GM23338 (cell line): ENCODE results near the gene MAD1L1. TPM values are rescaled to one million over a fixed set of nuclear protein-coding genes. Genes with fewer than 3 reads are reported as not detected.

ENCODE experiments used
- ATAC-seq: fragments of 200-7000 bp; cut with Tn5 transposase; 3 replicates; pipeline ENCODE4 v1.9.1; 2020
- DNase-seq: peaks from one replicate; pipeline ENCODE4 v3.0.0-alpha.2; 2015; ENCODE audit warnings: low spot score
- H2AFZ ChIP-seq: fragments of 200-600 bp; sonication (generic); 2 replicates; pipeline ENCODE4 v1.8.0; 2016; ENCODE audit warnings: antibody characterized with exemption, mild to moderate bottlenecking, moderate library complexity
- H3F3A ChIP-seq: fragments of 200-600 bp; sonication (generic); replicated peaks from 2 replicates; pipeline ENCODE4 v1.8.0; 2017; ENCODE audit warnings: antibody characterized with exemption, mixed run types, low read depth
- H3K27ac ChIP-seq: fragments of 200-600 bp; sonication (generic); 2 replicates; pipeline ENCODE4 v1.6.1; 2016; ENCODE audit warnings: low read depth
- H3K27me3 ChIP-seq: fragments of 200-600 bp; sonication (generic); 2 replicates; pipeline ENCODE4 v1.8.0; 2016; ENCODE audit warnings: mild to moderate bottlenecking, mixed run types, moderate library complexity; ENCODE audit not compliant: insufficient read depth
- H3K36me3 ChIP-seq: fragments of 200-600 bp; sonication (generic); 2 replicates; pipeline ENCODE4 v1.8.0; 2016; ENCODE audit warnings: mild to moderate bottlenecking; ENCODE audit not compliant: insufficient read depth
- H3K4me1 ChIP-seq: fragments of 200-600 bp; sonication (generic); 2 replicates; pipeline ENCODE4 v1.8.0; 2016; ENCODE audit warnings: mild to moderate bottlenecking, moderate library complexity; ENCODE audit not compliant: insufficient read depth
- H3K4me2 ChIP-seq: fragments of 200-600 bp; sonication (generic); 2 replicates; pipeline ENCODE4 v1.7.1; 2017; ENCODE audit warnings: mixed run types
- H3K4me3 ChIP-seq: fragments of 200-600 bp; sonication (generic); 2 replicates; pipeline ENCODE4 v1.6.1; 2016; ENCODE audit warnings: mixed run types
- H3K79me2 ChIP-seq: fragments of 200-600 bp; sonication (generic); replicated peaks from 2 replicates; pipeline ENCODE4 v1.8.0; 2017; ENCODE audit warnings: mild to moderate bottlenecking; ENCODE audit not compliant: insufficient read depth
- H3K9me2 ChIP-seq: fragments of 200-600 bp; sonication (generic); 2 replicates; pipeline ENCODE4 v1.8.0; 2017; ENCODE audit not compliant: insufficient read depth
- H4K20me1 ChIP-seq: fragments of 200-600 bp; sonication (generic); replicated peaks from 2 replicates; pipeline ENCODE4 v1.8.0; 2017; ENCODE audit warnings: mild to moderate bottlenecking; ENCODE audit not compliant: insufficient read depth
- H3K27ac Mint-ChIP-seq: 2 replicates; pipeline ENCODE4 v1.8.0; 2020; ENCODE audit warnings: inconsistent platforms, mild to moderate bottlenecking, moderate library complexity, mixed read lengths
- H3K27me3 Mint-ChIP-seq: 3 replicates; pipeline ENCODE4 v1.8.0; 2022; ENCODE audit warnings: low read depth, mild to moderate bottlenecking, moderate library complexity, mixed read lengths, inconsistent platforms; ENCODE audit not compliant: insufficient read depth, poor library complexity
- H3K36me3 Mint-ChIP-seq: 3 replicates; pipeline ENCODE4 v1.8.0; 2021; ENCODE audit warnings: low read depth, mild to moderate bottlenecking, inconsistent platforms, moderate library complexity, mixed read lengths
- H3K4me1 Mint-ChIP-seq: 3 replicates; pipeline ENCODE4 v1.8.0; 2020; ENCODE audit warnings: mild to moderate bottlenecking, inconsistent platforms, mixed read lengths
- H3K4me3 Mint-ChIP-seq: 3 replicates; pipeline ENCODE4 v1.8.0; 2021; ENCODE audit warnings: moderate library complexity, mild to moderate bottlenecking, inconsistent platforms, mixed read lengths
- H3K9me3 Mint-ChIP-seq: 3 replicates; pipeline ENCODE4 v1.8.0; 2020; ENCODE audit warnings: moderate library complexity, mild to moderate bottlenecking, inconsistent platforms, mixed read lengths
- CREB1 ChIP-seq: fragments of 250-450 bp; sonication (Bioruptor Pico); IDR thresholded peaks from 2 replicates; pipeline ENCODE4 v1.5.0; 2020; ENCODE audit warnings: low read depth, mild to moderate bottlenecking, moderate library complexity
- CTCF ChIP-seq, 2 experiments: fragments of 200-600 bp in 1 of 2; sonication (generic) in 1 of 2; conservative IDR thresholded peaks; 2 replicates each; pipeline versions ENCODE4 v1.5.1 to v1.6.1; 2016 to 2017; ENCODE audit warnings: antibody characterized with exemption in 2 of 2, low read depth in 2 of 2, mild to moderate bottlenecking in 2 of 2, moderate library complexity in 1 of 2
- EZH2 ChIP-seq: fragments of 200-600 bp; sonication (generic); IDR thresholded peaks from one replicate; pipeline ENCODE4 v1.8.0; 2017; ENCODE audit warnings: antibody characterized with exemption, mild to moderate bottlenecking, low read depth; ENCODE audit not compliant: unreplicated experiment
- EZH2phosphoT487 ChIP-seq: fragments of 200-600 bp; sonication (generic); IDR thresholded peaks from one replicate; pipeline ENCODE4 v1.8.1; 2018; ENCODE audit warnings: antibody characterized with exemption; ENCODE audit not compliant: unreplicated experiment
- JUNB ChIP-seq: IDR thresholded peaks from one replicate; pipeline ENCODE4 v1.6.1; 2016; ENCODE audit warnings: antibody characterized with exemption; ENCODE audit not compliant: unreplicated experiment
- NANOG ChIP-seq: IDR thresholded peaks from 2 replicates; pipeline ENCODE4 v1.6.1; 2016; ENCODE audit warnings: antibody characterized with exemption, borderline replicate concordance
- POLR2AphosphoS5 ChIP-seq: IDR thresholded peaks from 2 replicates; pipeline ENCODE4 v1.6.1; 2016; ENCODE audit warnings: antibody characterized with exemption, low read depth
- REST ChIP-seq: IDR thresholded peaks from one replicate; pipeline ENCODE4 v1.6.1; 2018; ENCODE audit warnings: antibody characterized with exemption; ENCODE audit not compliant: unreplicated experiment
- STAT1 ChIP-seq: IDR thresholded peaks from one replicate; pipeline ENCODE4 v1.6.1; 2016; ENCODE audit warnings: antibody characterized with exemption; ENCODE audit not compliant: unreplicated experiment
- ZNF114 ChIP-seq: fragments of 250-450 bp; sonication (Bioruptor Pico); IDR thresholded peaks from 2 replicates; pipeline ENCODE4 v1.5.0; 2020; ENCODE audit warnings: mild to moderate bottlenecking, moderate library complexity
- ZNF331 ChIP-seq: fragments of 250-450 bp; sonication (Bioruptor Pico); IDR thresholded peaks from 2 replicates; pipeline ENCODE4 v1.5.0; 2020; ENCODE audit warnings: low read depth, mild to moderate bottlenecking, moderate library complexity
- ZNF462 ChIP-seq: fragments of 250-450 bp; sonication (Bioruptor Pico); IDR thresholded peaks from 2 replicates; pipeline ENCODE4 v1.5.0; 2020; ENCODE audit warnings: mild to moderate bottlenecking, moderate library complexity
- polyA plus RNA-seq: library from polyadenylated mRNA; unstranded; fragments of >200 nt; fragmentation: Nextera tagmentation; extraction: Ambion mirVana; gene quantifications from 2 replicates; pipeline ENCODE4 v1.2.1, GENCODE V29; 2016
- total RNA-seq: library from RNA; depleted of rRNA; stranded (reverse); fragments of >200 nt; shearing (Covaris generic); gene quantifications from 2 replicates; pipeline ENCODE4 v1.2.3, GENCODE V29; 2014

The MAD1L1 gene
- total and polyA plus RNA-seq, 2 experiments from 2014 or later: 40.3 to 59.3 TPM

GRCh38 chr7:1913466-1914282, 319.1 kb downstream of the MAD1L1 start:
- Histone ChIP-seq H3K36me3 (no peaks in the 10 kb centered on the region), H3K4me2 (no peak overlapping the region), H3K4me1 (no peaks in the 10 kb centered on the region), H3K27ac (no peak overlapping the region), H3K9me2 (no peaks in the 10 kb centered on the region), H3F3A (no peaks in the 10 kb centered on the region), H3K79me2 (no peaks in the 10 kb centered on the region), H2AFZ (no peak overlapping the region), H3K27me3 (no peaks in the 10 kb centered on the region), H3K4me3 (no peak overlapping the region), H4K20me1 (no peaks in the 10 kb centered on the region)
- no peak for DNase-seq
- Mint-ChIP-seq H3K27ac (no peak overlapping the region; the same call in 1 of the 2 replicates), H3K4me1 (peaks cover 7% of the 10 kb centered on the region), H3K9me3 (no peaks in the 10 kb centered on the region), H3K36me3 (no peaks in the 10 kb centered on the region), H3K4me3 (no peak overlapping the region), H3K27me3 (peaks cover 5% of the 10 kb centered on the region)
- no peak for ATAC-seq
- no peak for TF ChIP-seq ZNF114
- no peak for TF ChIP-seq JUNB
- no peak for TF ChIP-seq EZH2
- TF ChIP-seq POLR2AphosphoS5: no peak
- no peak for TF ChIP-seq STAT1
- TF ChIP-seq EZH2phosphoT487: no peak
- TF ChIP-seq ZNF331 (CRISPR knock-in tag): no peak
- no peak for TF ChIP-seq CTCF (conservative IDR thresholded peaks at IDR 0.05; ENCODE audit: low read depth in 2 of 2)
- no peak for TF ChIP-seq REST
- TF ChIP-seq CREB1 (CRISPR knock-in tag): no peak
- no peak for TF ChIP-seq NANOG
- no peak for TF ChIP-seq ZNF462 (CRISPR knock-in tag)
